Purkinje cell (primary cell): ENCODE measurements around the gene MBOAT2. TPM values are rescaled to one million over a fixed set of nuclear protein-coding genes. Genes with fewer than 3 reads are reported as not detected.

Experiments
- polyA plus RNA-seq: library from polyadenylated mRNA; unstranded; fragments of >200 nt; fragmentation: Nextera tagmentation; gene quantifications from 2 replicates; pipeline ENCODE4 v1.2.1, GENCODE V29; 2014

The MBOAT2 gene, protein sequence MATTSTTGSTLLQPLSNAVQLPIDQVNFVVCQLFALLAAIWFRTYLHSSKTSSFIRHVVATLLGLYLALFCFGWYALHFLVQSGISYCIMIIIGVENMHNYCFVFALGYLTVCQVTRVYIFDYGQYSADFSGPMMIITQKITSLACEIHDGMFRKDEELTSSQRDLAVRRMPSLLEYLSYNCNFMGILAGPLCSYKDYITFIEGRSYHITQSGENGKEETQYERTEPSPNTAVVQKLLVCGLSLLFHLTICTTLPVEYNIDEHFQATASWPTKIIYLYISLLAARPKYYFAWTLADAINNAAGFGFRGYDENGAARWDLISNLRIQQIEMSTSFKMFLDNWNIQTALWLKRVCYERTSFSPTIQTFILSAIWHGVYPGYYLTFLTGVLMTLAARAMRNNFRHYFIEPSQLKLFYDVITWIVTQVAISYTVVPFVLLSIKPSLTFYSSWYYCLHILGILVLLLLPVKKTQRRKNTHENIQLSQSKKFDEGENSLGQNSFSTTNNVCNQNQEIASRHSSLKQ
- polyA plus RNA-seq: 27.3 and 37.9 TPM in 2 replicates

DNA sequence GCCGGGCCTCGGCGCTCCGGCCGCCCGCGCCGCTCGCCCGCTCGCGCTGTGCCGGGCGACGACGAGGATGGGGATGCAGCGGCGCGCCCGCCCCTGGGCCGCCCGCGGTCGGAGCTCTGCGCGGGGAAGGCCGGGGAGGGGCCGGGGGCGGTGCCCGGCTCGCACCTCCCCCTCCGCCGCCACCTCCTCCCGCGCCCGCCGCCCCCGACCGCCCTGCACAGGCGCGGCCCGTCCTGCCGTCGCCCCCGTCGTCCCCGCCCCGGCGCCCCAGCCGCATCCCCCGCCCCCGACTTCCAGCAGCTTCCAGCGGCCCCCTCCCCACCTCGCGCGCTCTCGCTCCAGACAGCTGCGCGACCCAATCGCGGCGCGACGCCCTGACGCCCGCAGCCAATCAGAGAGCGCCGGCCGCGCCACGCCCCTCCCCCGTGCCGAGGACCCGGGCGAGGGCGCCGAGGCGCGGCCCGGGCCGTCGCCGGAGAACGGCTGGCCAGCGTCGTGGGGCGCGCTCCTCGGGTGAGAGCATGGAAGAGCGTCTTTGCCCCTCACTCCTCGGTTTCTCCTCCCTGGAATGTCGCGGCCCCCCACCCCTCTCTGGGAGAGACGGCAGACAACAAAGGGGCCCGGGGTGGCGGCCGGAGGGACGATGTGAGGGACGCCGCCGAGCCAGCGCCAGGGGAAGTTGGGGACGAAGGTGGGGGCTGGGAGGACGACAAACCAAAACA is at the start of gene MBOAT2:
Gene MBOAT2, minus strand, starts transcription at position 69 of the 722 bp plus-strand sequence. CDS start 70 bp downstream, outside the sequence.

DNA sequence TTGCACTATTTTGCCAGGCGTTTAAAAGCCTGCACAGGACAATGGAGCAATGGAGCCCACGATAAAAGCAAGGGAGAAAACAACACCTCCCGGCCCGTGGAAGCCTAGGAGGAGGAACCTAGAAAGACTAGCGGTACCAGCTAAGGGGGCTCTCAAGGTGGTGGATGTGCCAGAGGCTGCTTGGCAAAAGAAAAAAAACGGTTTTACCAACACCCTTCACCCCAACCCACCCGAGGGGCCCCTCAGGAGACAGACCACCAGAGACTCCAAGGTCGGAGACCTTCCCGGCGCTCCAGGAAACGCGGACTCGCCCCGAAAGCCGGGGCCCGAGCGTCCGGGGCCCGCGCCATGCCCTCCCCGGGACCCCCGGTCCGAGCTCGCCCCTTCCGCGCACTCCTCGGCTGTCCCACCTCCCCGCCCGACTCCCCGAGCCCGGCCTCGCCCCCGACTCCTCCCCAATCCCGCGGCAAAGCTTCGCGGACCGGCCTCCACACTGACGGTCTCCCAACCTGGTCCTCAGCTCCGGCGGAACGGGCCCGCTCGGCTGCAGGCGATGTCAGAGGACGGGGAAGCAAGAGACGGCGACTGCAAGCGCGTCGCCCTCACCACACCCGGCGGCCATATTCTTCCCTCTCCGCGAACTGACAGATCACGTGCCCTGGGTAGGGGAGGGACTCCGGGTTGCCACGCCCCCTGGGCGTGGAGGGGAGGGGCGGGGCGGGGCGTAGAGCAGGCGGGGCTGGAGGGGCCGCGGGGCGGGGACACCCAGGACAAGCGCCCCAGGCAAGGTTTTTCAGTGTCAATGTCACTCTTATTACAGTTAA is 166.3 kb downstream of the MBOAT2 start, which contains the start of gene KIDINS220:
Gene KIDINS220, minus strand, starts transcription at position 643 of the 824 bp plus-strand sequence. CDS start 10,520 bp downstream, outside the sequence.

Other genes with a start within 250 kb of the MBOAT2 start
- 71.6 and 82.8 TPM in 2 replicates for gene KIDINS220, start 166.1 kb downstream of the MBOAT2 start, polyA plus RNA-seq
- gene ASAP2, start 203.1 kb upstream of the MBOAT2 start, polyA plus RNA-seq: 18.9 and 44.0 TPM in 2 replicates